Central memory CD4-positive, alpha-beta T cell (primary cell): ENCODE measurements around the gene NFATC3.

Experiments used
- DNase-seq: peaks from one replicate; pipeline ENCODE4 v3.0.0; 2022

NFATC3 gene

GRCh38 chr16:68073902-68074760 lies 11.0 kb upstream of the NFATC3 start:
- no peak for DNase-seq

GRCh38 chr16:68074850-68075555 lies 10.2 kb upstream of the NFATC3 start:
- DNase-seq: peak; percentile 72

- DNase-seq: no peak
Observed at GRCh38 chr16:68075980-68076379, 9.2 kb upstream of the NFATC3 start.

GRCh38 chr16:68076560-68076959 lies 8.6 kb upstream of the NFATC3 start:
- DNase-seq: no peak

- no peak for DNase-seq
Observed at GRCh38 chr16:68077866-68078700, 7.1 kb upstream of the NFATC3 start.

GRCh38 chr16:68078701-68079375 lies 6.3 kb upstream of the NFATC3 start:
- no peak for DNase-seq

- no peak for DNase-seq
Observed at GRCh38 chr16:68079376-68079625, 5.9 kb upstream of the NFATC3 start.

- DNase-seq: peak; percentile 68
Observed at GRCh38 chr16:68079626-68080344, 5.4 kb upstream of the NFATC3 start.

GRCh38 chr16:68081861-68082628 lies 3.1 kb upstream of the NFATC3 start:
- DNase-seq: no peak

GRCh38 chr16:68082629-68083238 lies 2.4 kb upstream of the NFATC3 start:
- DNase-seq: no peak

GRCh38 chr16:68083239-68083781 lies 1.9 kb upstream of the NFATC3 start:
- DNase-seq: no peak

GRCh38 chr16:68083861-68084503 lies 1.2 kb upstream of the NFATC3 start:
- no peak for DNase-seq

GRCh38 chr16:68084504-68085258 lies 489 bp upstream of the NFATC3 start:
- DNase-seq: peak; percentile 77

GRCh38 chr16:68086336-68086841 lies 1.2 kb downstream of the NFATC3 start:
- no peak for DNase-seq

GRCh38 chr16:68086860-68087268 lies 1.7 kb downstream of the NFATC3 start:
- DNase-seq: no peak

GRCh38 chr16:68087688-68088087 lies 2.5 kb downstream of the NFATC3 start:
- DNase-seq: no peak

- no peak for DNase-seq
Observed at GRCh38 chr16:68088130-68088972, 3.2 kb downstream of the NFATC3 start.

- no peak for DNase-seq
Observed at GRCh38 chr16:68089067-68089466, 3.9 kb downstream of the NFATC3 start.
